GM12878 (cell line): ENCODE data around the gene ZSWIM3.

Experiments
- RAD21 ChIP-seq: IDR thresholded peaks from 2 replicates; pipeline ENCODE4 v1.6.1; 2011; ENCODE audit warnings: mild to moderate bottlenecking, low read depth, low read length, moderate library complexity; ENCODE audit not compliant: insufficient read depth
- TF ChIP-seq, protein P1 (sequence below), 3 experiments: IDR thresholded peaks in 2 of 3; conservative IDR thresholded peaks in 1 of 3; 2 replicates each; pipeline ENCODE4 v1.5.1; 2011; ENCODE audit warnings: low read depth in 3 of 3, low read length in 3 of 3, mild to moderate bottlenecking in 3 of 3, control low read depth in 2 of 3, moderate library complexity in 2 of 3, inconsistent platforms in 1 of 3, mixed read lengths in 1 of 3; ENCODE audit not compliant: control insufficient read depth in 2 of 3, insufficient read depth in 1 of 3; ENCODE audit errors: extremely low read depth in 1 of 3

- TF ChIP-seq, protein P1, sequence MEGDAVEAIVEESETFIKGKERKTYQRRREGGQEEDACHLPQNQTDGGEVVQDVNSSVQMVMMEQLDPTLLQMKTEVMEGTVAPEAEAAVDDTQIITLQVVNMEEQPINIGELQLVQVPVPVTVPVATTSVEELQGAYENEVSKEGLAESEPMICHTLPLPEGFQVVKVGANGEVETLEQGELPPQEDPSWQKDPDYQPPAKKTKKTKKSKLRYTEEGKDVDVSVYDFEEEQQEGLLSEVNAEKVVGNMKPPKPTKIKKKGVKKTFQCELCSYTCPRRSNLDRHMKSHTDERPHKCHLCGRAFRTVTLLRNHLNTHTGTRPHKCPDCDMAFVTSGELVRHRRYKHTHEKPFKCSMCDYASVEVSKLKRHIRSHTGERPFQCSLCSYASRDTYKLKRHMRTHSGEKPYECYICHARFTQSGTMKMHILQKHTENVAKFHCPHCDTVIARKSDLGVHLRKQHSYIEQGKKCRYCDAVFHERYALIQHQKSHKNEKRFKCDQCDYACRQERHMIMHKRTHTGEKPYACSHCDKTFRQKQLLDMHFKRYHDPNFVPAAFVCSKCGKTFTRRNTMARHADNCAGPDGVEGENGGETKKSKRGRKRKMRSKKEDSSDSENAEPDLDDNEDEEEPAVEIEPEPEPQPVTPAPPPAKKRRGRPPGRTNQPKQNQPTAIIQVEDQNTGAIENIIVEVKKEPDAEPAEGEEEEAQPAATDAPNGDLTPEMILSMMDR (IDR thresholded peaks at IDR 0.05 in 2 of 3, conservative IDR thresholded peaks at IDR 0.05 in 1 of 3; ENCODE audit: control insufficient read depth in 2 of 3, extremely low read depth in 1 of 3, insufficient read depth in 1 of 3, low read depth in 3 of 3, low read length in 3 of 3) = no peak
- TF ChIP-seq RAD21 = no peak
Observed at GRCh38 chr20:45927071-45927878, 69.9 kb downstream of the ZSWIM3 start.
